Endothelial cell of umbilical vein (primary cell): ENCODE measurements around the gene IFNG.

Experiments used
- CTCF ChIP-seq, 2 donors: IDR thresholded peaks; 1 replicate in 1 of 2; 2 replicates in 1 of 2; pipeline ENCODE4 v1.5.1; 2011; ENCODE audit warnings: low read length in 2 of 2, mild to moderate bottlenecking in 2 of 2, moderate library complexity in 2 of 2, control low read depth in 1 of 2, inconsistent platforms in 1 of 2, low read depth in 1 of 2; ENCODE audit not compliant: insufficient read depth in 1 of 2; ENCODE audit errors: extremely low read depth in 1 of 2
- EZH2 ChIP-seq: IDR thresholded peaks from 2 replicates; pipeline ENCODE4 v1.6.1; 2012; ENCODE audit warnings: borderline replicate concordance, low read depth, mild to moderate bottlenecking, moderate library complexity, low read length, inconsistent platforms; ENCODE audit not compliant: severe bottlenecking
- FOS ChIP-seq: IDR thresholded peaks from 2 replicates; pipeline ENCODE4 v1.6.1; 2011; ENCODE audit warnings: mild to moderate bottlenecking, low read length, moderate library complexity, borderline replicate concordance; ENCODE audit not compliant: insufficient read depth
- JUN ChIP-seq: IDR thresholded peaks from 2 replicates; pipeline ENCODE4 v1.6.1; 2011; ENCODE audit warnings: borderline replicate concordance, low read depth; ENCODE audit not compliant: insufficient read length, insufficient read depth
- MYC ChIP-seq: IDR thresholded peaks from one replicate; pipeline ENCODE4 v1.6.1; 2011; ENCODE audit warnings: mild to moderate bottlenecking, low read depth, low read length
- POLR2A ChIP-seq: IDR thresholded peaks from 2 replicates; pipeline ENCODE4 v1.6.1; 2012; ENCODE audit warnings: low read depth, mild to moderate bottlenecking, control low read depth, low read length
- POLR2AphosphoS5 ChIP-seq: IDR thresholded peaks from 2 replicates; pipeline ENCODE4 v1.6.1; 2012; ENCODE audit warnings: low read depth, mild to moderate bottlenecking, control low read depth, low read length, moderate library complexity; ENCODE audit not compliant: insufficient read depth
- TF ChIP-seq, protein P1 (sequence below): IDR thresholded peaks from 2 replicates; pipeline ENCODE4 v1.6.1; 2011; ENCODE audit not compliant: insufficient read depth, insufficient read length

- TF ChIP-seq POLR2A, result no peak
- no peak for TF ChIP-seq CTCF (IDR thresholded peaks at IDR 0.05; ENCODE audit: extremely low read depth in 1 of 2, insufficient read depth in 1 of 2, low read depth in 1 of 2, low read length in 2 of 2)
- no peak for TF ChIP-seq JUN
- TF ChIP-seq POLR2AphosphoS5, result no peak
- TF ChIP-seq FOS, result no peak
- TF ChIP-seq, protein P1, sequence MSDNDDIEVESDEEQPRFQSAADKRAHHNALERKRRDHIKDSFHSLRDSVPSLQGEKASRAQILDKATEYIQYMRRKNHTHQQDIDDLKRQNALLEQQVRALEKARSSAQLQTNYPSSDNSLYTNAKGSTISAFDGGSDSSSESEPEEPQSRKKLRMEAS, result no peak
- TF ChIP-seq EZH2, result no peak
- no peak for TF ChIP-seq MYC
These were observed 39.8 kb downstream of the IFNG start for GRCh38 chr12:68119724-68120211.
